HL-60 (cell line): ENCODE data around the gene PHKG2.

ENCODE experiments used
- DNase-seq, 2 experiments: peaks; one replicate each; pipeline ENCODE4 v3.0.0-alpha.2; 2010 to 2020; ENCODE audit warnings: low read depth in 1 of 2, low spot score in 1 of 2
- H3K27ac ChIP-seq: fragments of 250-450 bp; sonication (Bioruptor Pico); replicated peaks from 2 replicates; pipeline ENCODE4 v1.5.1; 2020; ENCODE audit warnings: mild to moderate bottlenecking, moderate library complexity
- H3K27me3 ChIP-seq: fragments of 250-450 bp; sonication (Bioruptor Pico); 2 replicates; pipeline ENCODE4 v1.5.1; 2021; ENCODE audit warnings: mild to moderate bottlenecking, moderate library complexity; ENCODE audit not compliant: insufficient read depth, poor library complexity, severe bottlenecking
- H3K4me3 ChIP-seq: replicated peaks from 2 replicates; pipeline ENCODE4 v1.5.1; 2011; ENCODE audit warnings: mild to moderate bottlenecking, control low read depth, low read length; ENCODE audit not compliant: insufficient read depth
- CTCF ChIP-seq: IDR thresholded peaks from one replicate; pipeline ENCODE4 v1.5.1; 2011; ENCODE audit warnings: low read length, control low read depth, inconsistent platforms; ENCODE audit not compliant: insufficient read depth
- GABPA ChIP-seq: IDR thresholded peaks from 2 replicates; pipeline ENCODE4 v1.6.1; 2012; ENCODE audit warnings: low read depth
- POLR2AphosphoS5 ChIP-seq: IDR thresholded peaks from 2 replicates; pipeline ENCODE4 v1.6.1; 2012; ENCODE audit warnings: low read depth
- REST ChIP-seq: IDR thresholded peaks from 2 replicates; pipeline ENCODE4 v1.6.1; 2012; ENCODE audit warnings: low read depth; ENCODE audit not compliant: insufficient replicate concordance
- SPI1 ChIP-seq: IDR thresholded peaks from 2 replicates; pipeline ENCODE4 v1.6.1; 2012; ENCODE audit warnings: low read depth, mild to moderate bottlenecking, borderline replicate concordance

PHKG2 gene

GRCh38 chr16:30761427-30761927 lies 13.3 kb downstream of the PHKG2 start:
- no peak for DNase-seq
- TF ChIP-seq SPI1 (no peak), POLR2AphosphoS5 (no peak; the same call in 1 of the 2 replicates), GABPA (no peak), REST (no peak), CTCF (no peak)

GRCh38 chr16:30761928-30762902 lies 14.0 kb downstream of the PHKG2 start, which contains the start of the genes CFAP119 and RNF40:
Gene CFAP119 (minus strand): TSS chr16:30762062. CDS start chr16:30761748, 314 bp downstream.
Gene RNF40 (plus strand): TSS chr16:30762322. CDS start chr16:30762546, 224 bp downstream.
- TF ChIP-seq POLR2AphosphoS5 (peak; percentile 25; the same call in 1 of the 2 replicates), GABPA (peak; percentile 37), SPI1 (peak; percentile 53; the same call in 1 of the 2 replicates), REST (no peak)
- H3K4me3 ChIP-seq = peak within 1 kb of the TSS; percentile 89
- DNase-seq = peak; percentile 95 to 98
- peak within 1 kb of the TSS; percentile 96 for H3K27ac ChIP-seq
- H3K27me3 ChIP-seq = no peaks in the 10 kb centered on the region

More at GRCh38 chr16:30761427-30761927, 13.3 kb downstream of the PHKG2 start:
- Histone ChIP-seq H3K27ac (peak overlapping the region; percentile 96), H3K27me3 (no peaks in the 10 kb centered on the region), H3K4me3 (peak overlapping the region; percentile 89)

- no peak for DNase-seq
- H3K27ac ChIP-seq = peak overlapping the region; percentile 96
- H3K4me3 ChIP-seq = peak overlapping the region; percentile 89
- no peaks in the 10 kb centered on the region for H3K27me3 ChIP-seq
- TF ChIP-seq CTCF = no peak
- TF ChIP-seq REST = no peak
- no peak for TF ChIP-seq POLR2AphosphoS5
- no peak for TF ChIP-seq SPI1
- no peak for TF ChIP-seq GABPA
Measured at GRCh38 chr16:30762991-30763725, 14.9 kb downstream of the PHKG2 start.
